ENCODE data around the gene SPEN.

The SPEN gene

GRCh38 chr1:15852036-15852827, 4.7 kb downstream of the SPEN start:
- TF ChIP-seq CTCF (conservative IDR thresholded peaks at IDR 0.05; ENCODE audit: low read depth, low read length) = no peak
- H3K36me3 ChIP-seq (ENCODE audit: insufficient read depth) = no peaks in the 10 kb centered on the region
- peak overlapping the region; percentile 91 for H3K4me2 ChIP-seq
- peaks cover 95% of the 10 kb centered on the region for H3K79me2 ChIP-seq (ENCODE audit: insufficient read depth, low read depth)
- peak overlapping the region; percentile 88; the same call in 1 of the 2 replicates for H3K27ac ChIP-seq
- H3K9ac ChIP-seq = peak overlapping the region; percentile 25; the same call in 1 of the 2 replicates
- H3K4me1 ChIP-seq (ENCODE audit: low read depth, poor library complexity, severe bottlenecking) = peaks cover 62% of the 10 kb centered on the region
- no peaks in the 10 kb centered on the region for H3K27me3 ChIP-seq (ENCODE audit: insufficient read depth, low read depth)
- H4K20me1 ChIP-seq (ENCODE audit: insufficient read depth) = peaks cover 36% of the 10 kb centered on the region
- H2AFZ ChIP-seq (ENCODE audit: low read depth) = no peak overlapping the region
- peak overlapping the region; percentile 19 for H3K4me3 ChIP-seq (IDR thresholded peaks at IDR 0.05; ENCODE audit: insufficient read depth, low read depth, low read length)

GRCh38 chr1:15852828-15853302, 5.4 kb downstream of the SPEN start:
- Histone ChIP-seq H3K27ac (no peak overlapping the region; the same call in 1 of the 2 replicates), H3K27me3 (ENCODE audit: insufficient read depth, low read depth) (no peaks in the 10 kb centered on the region), H2AFZ (ENCODE audit: low read depth) (no peak overlapping the region), H3K79me2 (ENCODE audit: insufficient read depth, low read depth) (peaks cover 100% of the 10 kb centered on the region), H3K36me3 (ENCODE audit: insufficient read depth) (no peaks in the 10 kb centered on the region), H3K4me2 (peak overlapping the region; percentile 91), H3K4me3 (IDR thresholded peaks at IDR 0.05; ENCODE audit: insufficient read depth, low read depth, low read length) (no peak overlapping the region), H3K4me1 (ENCODE audit: low read depth, poor library complexity, severe bottlenecking) (peaks cover 63% of the 10 kb centered on the region), H4K20me1 (ENCODE audit: insufficient read depth) (peaks cover 37% of the 10 kb centered on the region), H3K9ac (no peak overlapping the region)
- no peak for TF ChIP-seq CTCF (conservative IDR thresholded peaks at IDR 0.05; ENCODE audit: low read depth, low read length)

- peaks cover 48% of the 10 kb centered on the region for H4K20me1 ChIP-seq (ENCODE audit: insufficient read depth)
- H3K4me2 ChIP-seq = no peak overlapping the region
- H3K27me3 ChIP-seq (ENCODE audit: insufficient read depth, low read depth) = no peaks in the 10 kb centered on the region
- no peak overlapping the region for H3K9ac ChIP-seq
- H3K36me3 ChIP-seq (ENCODE audit: insufficient read depth) = no peaks in the 10 kb centered on the region
- H3K4me1 ChIP-seq (ENCODE audit: low read depth, poor library complexity, severe bottlenecking) = peaks cover 46% of the 10 kb centered on the region
- no peak overlapping the region for H2AFZ ChIP-seq (ENCODE audit: low read depth)
- no peak overlapping the region for H3K4me3 ChIP-seq (IDR thresholded peaks at IDR 0.05; ENCODE audit: insufficient read depth, low read depth, low read length)
- TF ChIP-seq CTCF (conservative IDR thresholded peaks at IDR 0.05; ENCODE audit: low read depth, low read length) = no peak
- peaks cover 100% of the 10 kb centered on the region for H3K79me2 ChIP-seq (ENCODE audit: insufficient read depth, low read depth)
- H3K27ac ChIP-seq = no peak overlapping the region
These were observed 9.4 kb downstream of the SPEN start for GRCh38 chr1:15856888-15857287.

GRCh38 chr1:15858069-15858670, 10.7 kb downstream of the SPEN start:
- Histone ChIP-seq H3K36me3 (ENCODE audit: insufficient read depth) (no peaks in the 10 kb centered on the region), H4K20me1 (ENCODE audit: insufficient read depth) (peaks cover 50% of the 10 kb centered on the region), H3K4me3 (IDR thresholded peaks at IDR 0.05; ENCODE audit: insufficient read depth, low read depth, low read length) (no peak overlapping the region), H3K27me3 (ENCODE audit: insufficient read depth, low read depth) (no peaks in the 10 kb centered on the region), H3K4me2 (no peak overlapping the region), H3K79me2 (ENCODE audit: insufficient read depth, low read depth) (peaks cover 100% of the 10 kb centered on the region), H3K4me1 (ENCODE audit: low read depth, poor library complexity, severe bottlenecking) (peaks cover 33% of the 10 kb centered on the region), H3K27ac (no peak overlapping the region), H3K9ac (no peak overlapping the region), H2AFZ (ENCODE audit: low read depth) (no peak overlapping the region)
- TF ChIP-seq CTCF (conservative IDR thresholded peaks at IDR 0.05; ENCODE audit: low read depth, low read length) = no peak
